ENCODE results near the gene PTPRN2. TPM values are rescaled to one million over a fixed set of nuclear protein-coding genes. Genes with fewer than 3 reads are reported as not detected.

The PTPRN2 gene
- total and polyA plus RNA-seq, 9 of the 15 experiments (the other 6 are each of a cell fraction or from before 2014, with no cell fraction given) = not detected

GRCh38 chr7:157690058-157690832 is 897.4 kb downstream of the PTPRN2 start:
- H2AFZ ChIP-seq (ENCODE audit: low read depth, low read length) = no peak overlapping the region
- ChIA-PET CTCF (ENCODE audit: low intra/inter-chr PET ratio) (no interaction called here), POLR2A (interaction anchor here (0.6 kb wide), 2 partner anchors 63 to 372 kb away, joined by 3 read pairs; no protein-coding TSS in a partner anchor)
- ATAC-seq (no peak), DNase-seq (ENCODE audit: extremely low read depth in 1 of 4, low spot score in 3 of 4) (no peak), FAIRE-seq (no peak)
- H3K9me3 ChIP-seq (replicated peaks; ENCODE audit: control insufficient read depth, insufficient read depth, low read depth, low read length) = no peaks in the 10 kb centered on the region
- intact Hi-C loops (cut with micrococcal nuclease) = no loop called here
- no TSS peak for BruUV-seq (replicated peaks)
- no peak overlapping the region for H3K27ac ChIP-seq (ENCODE audit: extremely low read depth, low read depth, low read length)
- no peak overlapping the region for H3K4me3 ChIP-seq
- no peaks in the 10 kb centered on the region for H3K79me2 ChIP-seq (ENCODE audit: control insufficient read depth, insufficient read depth, low read length)
- 30% methylated on average over 66 of the region's 70 CpGs for WGBS (ENCODE audit: insufficient coverage, low coverage, missing lambda C conversion rate)
- peaks cover 0 to 19% of the 10 kb centered on the region in 2 experiments; a peak in 1 of 5 replicates for H3K4me1 ChIP-seq (replicated peaks in 1 of 2; ENCODE audit: control insufficient read depth in 2 of 2, insufficient read depth in 2 of 2, low read length in 2 of 2)
- no peak overlapping the region for H3K4me2 ChIP-seq (ENCODE audit: insufficient read depth, low read length)
- H3K9me1 ChIP-seq (ENCODE audit: control insufficient read depth, insufficient read depth, low read length) = no peaks in the 10 kb centered on the region
- H3K27me3 ChIP-seq (ENCODE audit: control insufficient read depth in 2 of 2, insufficient read depth in 2 of 2, low read length in 2 of 2) = peaks cover 21 to 72% of the 10 kb centered on the region in 2 experiments
- H4K20me1 ChIP-seq (replicated peaks; ENCODE audit: control insufficient read depth, insufficient read depth, low read length) = peaks cover 5% of the 10 kb centered on the region; the same call in 1 of the 2 replicates
- in situ Hi-C loops (cut with MboI) = no loop called here
- H3K36me3 ChIP-seq (ENCODE audit: control insufficient read depth, insufficient read depth, low read length) = no peaks in the 10 kb centered on the region
- no peak overlapping the region for H3K9ac ChIP-seq (ENCODE audit: insufficient read depth in 1 of 2, low read depth in 2 of 2, low read length in 2 of 2)
- TF ChIP-seq CREB3L1 (IDR thresholded peaks at IDR 0.05; ENCODE audit: borderline replicate concordance, low read depth) (no peak), HMBOX1 (IDR thresholded peaks at IDR 0.05) (no peak), HLTF (IDR thresholded peaks at IDR 0.05) (no peak), NUFIP1 (IDR thresholded peaks at IDR 0.05; ENCODE audit: partially characterized antibody) (no peak), ZKSCAN1 (IDR thresholded peaks at IDR 0.05; ENCODE audit: low read depth, low read length) (no peak), HSF4 (CRISPR knock-in tag; IDR thresholded peaks at IDR 0.05; ENCODE audit: borderline replicate concordance) (no peak), ELF1 (tag; IDR thresholded peaks at IDR 0.05) (no peak), CBX5 (IDR thresholded peaks at IDR 0.05; ENCODE audit: borderline replicate concordance, low read depth) (no peak), ZFP1 (CRISPR knock-in tag; IDR thresholded peaks at IDR 0.05) (no peak), MEIS2 (IDR thresholded peaks at IDR 0.05; ENCODE audit: partially characterized antibody) (no peak), JUND (IDR thresholded peaks at IDR 0.05; ENCODE audit: borderline replicate concordance, low read depth, low read length) (no peak), JUND (tag; IDR thresholded peaks at IDR 0.05; ENCODE audit: borderline replicate concordance, low read depth, low read length) (no peak), TCF7 (IDR thresholded peaks at IDR 0.05; ENCODE audit: borderline replicate concordance) (no peak), PYGO2 (tag; IDR thresholded peaks at IDR 0.05) (no peak), ZC3H11A (IDR thresholded peaks at IDR 0.05; ENCODE audit: low read depth, low read length) (no peak), ZNF384 (IDR thresholded peaks at IDR 0.05; ENCODE audit: low read depth, low read length) (no peak), PBX2 (CRISPR knock-in tag; IDR thresholded peaks at IDR 0.05; ENCODE audit: low read depth) (no peak), PBX2 (tag; conservative IDR thresholded peaks at IDR 0.05; ENCODE audit: low read depth) (no peak)
